ENCODE data around the gene EXD3.

Gene EXD3

DNA sequence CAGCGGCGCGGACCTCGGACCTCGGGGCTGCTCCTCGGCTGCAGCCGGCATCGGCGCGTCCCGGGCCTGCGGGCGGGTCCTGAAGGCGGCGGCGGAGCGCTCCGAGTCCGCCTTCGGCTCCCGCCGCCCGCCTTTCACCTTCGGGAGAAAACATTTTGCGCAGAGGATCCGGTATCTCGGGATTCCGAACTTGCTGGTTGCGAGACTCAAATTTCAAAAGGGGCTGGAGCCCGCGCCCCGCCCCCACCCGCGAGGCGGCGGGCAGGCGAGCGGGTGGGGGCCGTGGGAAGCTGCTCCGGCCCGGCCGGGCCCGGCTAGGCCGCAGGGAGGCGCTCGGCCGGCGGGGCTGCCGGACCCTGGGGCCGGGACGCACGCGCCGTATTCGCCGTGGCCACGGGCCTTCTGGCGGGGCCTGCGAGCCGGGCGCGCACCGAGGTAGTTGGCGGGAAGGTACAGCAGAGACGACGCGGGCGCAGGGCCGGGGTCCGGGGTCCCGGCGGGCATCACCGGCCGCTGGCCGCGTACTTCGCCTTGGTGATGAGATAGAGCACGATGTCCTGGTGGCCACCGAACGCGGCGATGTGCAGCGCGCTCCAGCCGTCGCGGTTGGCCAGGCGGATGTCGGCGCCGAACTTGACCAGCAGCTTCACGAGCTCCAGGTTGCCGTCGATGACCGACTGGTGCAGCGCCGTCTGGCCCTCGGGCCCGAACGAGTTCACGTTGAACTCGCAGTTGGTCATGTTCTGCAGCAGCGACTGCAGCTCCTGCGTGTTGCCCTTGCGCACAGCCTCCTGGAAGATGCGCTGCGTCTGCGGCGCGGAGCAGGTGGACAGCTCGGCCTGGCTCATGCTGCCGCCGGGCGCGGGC lies 121.6 kb downstream of the EXD3 start:
- DNase-seq: peak; percentile 31

DNA sequence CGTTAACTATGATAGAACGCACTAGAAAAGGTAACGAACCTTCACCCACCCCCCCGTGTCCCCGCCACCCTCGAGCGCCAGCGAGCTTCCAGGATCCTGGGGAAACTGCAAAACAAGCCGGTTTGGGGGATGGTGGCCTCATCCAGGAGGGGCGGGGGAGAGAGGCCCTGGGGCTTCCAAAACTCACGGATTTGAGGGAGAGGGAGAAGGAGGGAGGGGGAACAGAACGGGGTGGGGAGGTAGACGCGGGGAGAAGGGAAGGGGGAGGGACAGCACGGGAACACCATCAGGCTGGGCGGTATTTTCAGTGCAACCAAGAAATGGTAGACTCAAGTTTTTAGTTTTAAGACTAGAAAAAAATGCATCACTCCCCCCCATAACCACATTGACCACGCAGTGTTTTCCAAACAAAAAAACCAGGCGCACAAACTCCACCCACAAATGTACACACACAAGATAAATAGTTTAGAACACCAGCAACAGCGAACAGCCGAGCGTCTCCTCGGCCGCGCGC lies 122.3 kb downstream of the EXD3 start:
- no peak for DNase-seq

DNA sequence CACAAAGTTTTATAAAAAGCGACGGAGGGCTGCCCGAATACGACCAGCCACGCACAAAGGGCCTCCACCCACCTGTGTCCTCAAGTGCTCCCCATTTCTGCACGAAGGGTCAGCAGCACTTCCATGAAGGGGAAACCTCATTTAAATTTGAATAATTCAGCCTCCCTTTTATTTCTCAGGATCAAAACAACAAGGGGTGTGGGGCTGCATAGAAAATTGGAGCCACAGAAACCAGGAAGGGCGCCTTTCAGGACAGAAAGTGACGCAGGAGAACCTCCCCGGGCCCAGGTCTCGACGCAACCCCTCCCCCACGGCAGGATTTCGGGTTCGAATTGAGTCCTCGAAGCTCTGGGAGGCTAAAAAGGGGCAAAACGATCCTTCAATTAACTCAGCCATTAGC lies 123.0 kb downstream of the EXD3 start:
- no peak for DNase-seq

DNA sequence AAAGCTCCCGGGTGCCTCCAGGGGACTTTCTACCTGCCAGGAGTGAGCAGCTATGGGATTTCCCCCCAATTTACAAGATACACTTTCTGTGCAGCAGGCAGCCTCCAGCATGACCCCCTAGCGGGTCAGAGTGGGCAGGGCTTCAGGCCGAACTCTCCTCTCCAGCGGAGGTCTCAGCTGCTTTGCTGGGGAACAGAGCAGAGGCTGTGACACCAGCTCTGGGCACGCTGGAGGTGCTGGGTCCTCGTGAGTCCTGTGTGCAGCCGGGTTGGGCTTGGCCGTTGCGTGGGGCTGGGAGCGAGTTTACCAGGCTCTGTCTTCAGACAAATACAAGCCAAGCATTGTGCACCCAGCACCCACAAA lies 123.8 kb downstream of the EXD3 start:
- no peak for DNase-seq

GRCh38 chr9:137298401-137299202 lies 124.4 kb downstream of the EXD3 start:
- no peak for DNase-seq

DNA sequence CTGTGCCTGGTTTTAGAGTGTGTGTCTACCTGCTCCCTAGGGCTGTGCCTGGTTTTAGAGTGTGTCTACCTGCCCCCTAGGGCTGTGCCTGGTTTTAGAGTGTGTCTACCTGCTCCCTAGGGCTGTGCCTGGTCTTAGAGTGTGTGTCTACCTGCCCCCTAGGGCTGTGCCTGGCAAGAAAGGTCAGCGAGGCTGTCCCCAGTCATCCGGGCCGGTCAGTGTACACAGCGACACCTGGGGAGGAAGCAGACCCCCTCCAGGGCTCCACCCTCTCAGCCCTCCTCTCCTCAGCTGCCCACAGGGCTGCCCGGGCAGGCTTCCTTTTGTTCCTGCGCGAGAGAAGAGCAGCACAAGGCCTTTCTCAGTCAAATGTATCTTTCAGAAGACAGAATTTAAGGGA lies 125.0 kb downstream of the EXD3 start:
- no peak for DNase-seq

GRCh38 chr9:137296670-137297664 lies 126.0 kb downstream of the EXD3 start:
- no peak for DNase-seq

DNA sequence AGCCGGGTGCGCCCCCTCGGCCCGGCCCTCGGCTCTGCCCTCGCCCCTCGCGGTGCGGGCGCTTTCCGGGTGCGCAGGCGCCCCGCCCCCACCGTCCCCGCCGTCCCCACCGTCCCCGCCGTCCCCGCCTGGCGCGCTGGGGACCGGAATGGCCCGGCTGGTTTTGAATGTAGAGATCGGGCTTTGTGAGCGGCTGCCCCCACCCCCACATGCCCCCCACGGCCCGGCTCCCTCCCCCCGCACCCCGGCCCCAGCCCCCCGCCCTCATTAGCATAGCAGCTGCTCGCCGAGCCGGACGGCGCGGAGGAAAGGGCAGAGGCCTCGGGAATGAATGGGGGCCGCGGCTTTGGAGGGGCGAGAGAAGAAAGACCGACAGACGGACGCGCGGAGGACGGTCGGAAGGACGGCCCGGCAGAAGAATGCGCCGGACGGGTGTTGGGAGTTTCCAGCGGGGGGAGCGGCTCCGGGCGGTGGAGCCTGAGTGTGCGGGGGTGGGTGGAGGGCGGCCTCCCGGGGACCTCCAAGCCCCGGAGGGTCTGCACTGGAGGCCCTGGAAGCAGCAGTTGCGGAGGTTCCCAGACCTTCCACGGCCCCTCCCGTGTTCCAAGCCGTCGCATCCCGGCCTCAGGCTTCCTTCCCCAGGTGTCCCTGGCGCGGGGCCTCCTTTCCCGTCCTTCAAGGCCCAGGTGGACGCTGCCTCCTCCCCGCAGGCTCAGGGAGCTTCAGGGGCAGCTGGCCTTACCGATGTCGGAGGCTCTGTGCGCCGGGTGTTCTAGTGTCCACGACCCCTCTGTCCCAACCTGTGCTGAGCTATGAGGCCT lies 126.9 kb downstream of the EXD3 start:
- DNase-seq: no peak

DNA sequence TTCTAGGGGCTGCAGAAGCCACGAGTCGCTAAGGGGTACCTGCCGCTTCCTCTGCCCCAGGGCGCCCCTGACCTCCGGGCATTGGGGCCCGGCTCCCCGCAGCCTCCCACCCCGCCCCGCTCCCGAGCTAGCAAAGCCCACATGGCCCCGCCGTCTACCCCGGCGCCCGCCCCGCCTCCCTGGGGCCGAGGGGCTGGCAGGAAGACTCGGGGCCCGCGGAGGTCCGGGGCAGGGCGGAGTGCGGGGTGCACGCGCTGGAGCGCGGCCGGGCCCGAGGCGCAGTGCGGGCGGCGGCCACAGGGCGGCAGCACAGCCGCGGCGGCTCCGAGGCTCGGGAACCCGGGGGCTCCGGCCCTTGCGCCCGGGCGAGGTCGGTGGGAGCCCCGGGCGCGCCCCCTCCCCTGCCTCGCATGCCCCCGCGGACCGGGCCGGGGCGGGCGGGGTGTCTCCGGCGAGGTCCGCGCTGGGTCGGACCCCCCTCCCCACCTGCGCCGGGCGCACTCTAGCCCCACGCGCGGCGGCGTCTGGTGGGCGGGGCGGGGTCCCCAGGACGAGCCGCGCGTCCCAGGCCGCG lies 127.6 kb downstream of the EXD3 start:
- DNase-seq: peak; percentile 44

DNA sequence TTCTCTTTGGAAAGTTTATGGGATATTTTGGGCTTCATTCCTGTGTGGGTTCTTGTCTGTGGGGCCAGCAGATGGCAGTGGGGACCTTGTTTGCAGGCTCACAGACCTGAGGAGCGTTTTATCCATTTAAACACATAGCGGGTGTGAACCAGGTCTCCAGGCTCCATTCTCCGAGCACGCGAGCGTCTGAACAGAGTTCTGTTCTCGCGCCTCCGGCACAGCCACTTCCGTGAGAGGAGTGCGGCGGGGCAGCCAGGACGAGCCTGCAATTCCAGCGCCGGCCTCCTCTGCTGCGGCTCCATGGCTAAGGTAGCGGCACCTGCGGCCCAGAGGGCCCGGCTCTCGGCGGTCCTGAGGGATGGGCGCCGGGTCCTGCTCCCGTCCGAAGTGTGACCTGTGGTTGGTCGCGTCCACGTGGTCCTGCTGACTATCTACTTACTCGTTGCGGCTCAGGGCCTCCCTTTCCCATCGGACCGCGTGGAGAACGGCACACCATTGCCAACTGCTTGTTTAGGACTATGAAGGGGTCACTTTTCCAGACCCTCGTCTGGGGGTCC lies 128.2 kb downstream of the EXD3 start:
- no peak for DNase-seq

DNA sequence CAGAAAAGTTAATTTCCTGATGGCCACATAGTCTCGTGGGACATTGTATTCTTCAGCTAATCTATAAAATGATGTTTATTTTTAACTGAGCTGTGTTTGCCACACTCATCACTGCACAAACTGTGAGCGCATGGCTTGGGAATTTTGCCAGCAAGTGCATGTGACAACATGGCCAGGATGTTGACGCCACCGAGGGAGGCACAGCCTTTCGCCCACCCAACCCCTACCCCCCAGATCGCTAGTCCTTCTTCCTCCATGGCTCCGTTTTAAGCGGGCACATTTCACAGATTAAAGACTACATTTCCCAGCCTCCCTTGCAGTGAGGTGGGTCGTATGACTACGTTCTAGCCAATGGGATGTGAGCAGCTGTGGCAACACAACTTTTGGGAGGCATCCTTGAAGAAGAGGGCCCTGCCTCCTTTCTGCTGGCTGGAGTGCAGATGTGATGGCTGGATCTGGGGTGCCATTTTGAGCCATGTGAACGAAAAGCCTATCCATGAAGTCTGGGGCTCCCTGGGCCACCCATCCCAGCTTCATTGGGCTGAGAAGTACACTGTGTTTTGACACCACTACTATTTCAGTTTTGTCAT lies 128.8 kb downstream of the EXD3 start:
- no peak for DNase-seq

DNA sequence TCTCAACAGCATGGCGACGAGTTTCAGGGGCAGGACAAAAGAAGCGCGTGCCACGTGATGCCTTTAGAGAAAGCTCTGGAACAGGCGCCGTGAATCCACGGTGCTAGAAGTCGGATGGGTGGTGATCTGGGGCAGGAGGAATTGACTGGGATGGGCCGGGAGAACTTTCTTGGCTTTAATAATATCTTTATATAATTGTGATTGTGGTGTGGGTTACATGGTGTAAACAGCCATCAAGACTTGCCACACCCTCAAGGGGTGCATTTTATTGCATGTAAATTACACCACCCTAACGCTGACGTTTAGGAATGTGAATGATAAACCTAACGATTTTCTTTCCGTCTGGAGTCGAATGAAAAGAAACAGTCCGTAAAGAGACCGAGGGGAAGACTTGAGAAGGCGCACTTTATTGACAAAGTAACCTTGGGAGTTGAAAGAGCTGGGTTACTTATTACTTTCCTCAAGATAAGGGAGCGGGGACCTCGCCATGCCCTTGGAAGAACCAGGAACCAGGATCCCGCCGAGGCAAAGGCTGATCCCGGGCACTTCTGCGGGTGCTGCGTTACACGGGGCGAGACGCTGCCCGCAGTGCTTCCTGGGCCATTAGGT lies 129.4 kb downstream of the EXD3 start:
- DNase-seq: no peak

GRCh38 chr9:137293094-137293481 lies 129.9 kb downstream of the EXD3 start:
- DNase-seq: no peak

- DNase-seq: no peak
Observed at GRCh38 chr9:137286975-137287383, 136.0 kb downstream of the EXD3 start.

DNA sequence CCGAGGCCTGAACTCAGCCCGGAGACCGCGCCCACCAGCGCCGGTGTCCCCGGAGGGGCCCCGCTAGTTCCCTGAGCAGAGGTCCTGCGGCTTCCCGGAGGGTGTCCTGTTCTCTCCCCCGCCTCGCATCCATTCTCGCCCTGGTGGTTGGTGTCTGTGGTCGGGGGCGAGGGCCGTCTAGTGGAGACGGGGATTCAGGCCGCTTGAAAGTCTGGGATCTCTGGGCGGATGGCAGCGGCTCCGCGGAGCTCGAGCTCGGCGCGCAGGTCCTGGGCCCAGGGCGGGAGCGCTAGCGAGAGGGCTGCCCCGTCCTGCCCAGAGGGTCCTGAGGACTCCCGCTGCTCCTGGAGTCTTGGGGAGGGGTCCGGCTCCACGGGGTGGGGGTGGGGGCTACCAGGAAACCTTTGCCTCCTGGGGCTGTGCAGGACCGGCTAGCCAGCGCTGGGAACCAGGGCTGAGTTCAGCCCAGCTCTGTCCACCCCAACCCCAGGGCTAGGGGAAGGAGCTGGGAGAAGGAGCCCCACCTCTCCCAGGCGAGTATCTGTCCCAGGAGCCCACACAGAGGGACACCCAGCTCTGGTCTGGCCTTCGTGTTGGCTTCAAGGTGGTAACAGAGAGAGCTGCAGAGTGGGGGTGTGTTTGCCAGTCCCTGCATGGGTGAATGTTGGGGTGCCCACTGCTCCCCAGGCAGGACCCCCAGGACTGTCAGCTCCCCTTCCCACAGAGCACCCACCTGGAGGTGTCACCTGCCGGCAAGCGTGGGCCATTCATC lies 141.4 kb downstream of the EXD3 start:
- DNase-seq: no peak

- no peak for DNase-seq
Observed at GRCh38 chr9:137280474-137281344, 142.3 kb downstream of the EXD3 start.

- DNase-seq: no peak
Observed at GRCh38 chr9:137279741-137280473, 143.1 kb downstream of the EXD3 start.

Data from NCI-H1105 (cell line).